Testis (tissue), 3 donors: Measurements from ENCODE around the gene ARFGAP3. TPM values are rescaled to one million over a fixed set of nuclear protein-coding genes. Genes with fewer than 3 reads are reported as not detected.

Source experiments
- DNase-seq: peaks from one replicate; pipeline ENCODE4 v3.0.0-alpha.2; 2019
- H3K27ac ChIP-seq, 2 donors: fragments of 200-600 bp; sonication (generic); one replicate each; pipeline ENCODE4 v1.5.1; 2019
- H3K27me3 ChIP-seq: fragments of 200-600 bp; sonication (generic); one replicate; pipeline ENCODE4 v1.5.1; 2019
- H3K36me3 ChIP-seq: fragments of 200-600 bp; sonication (generic); one replicate; pipeline ENCODE4 v1.5.1; 2017; ENCODE audit warnings: low read depth; ENCODE audit errors: missing control alignments
- H3K4me1 ChIP-seq: fragments of 200-600 bp; sonication (generic); one replicate; pipeline ENCODE4 v1.5.1; 2019
- H3K4me3 ChIP-seq, 2 donors: fragments of 200-600 bp; sonication (generic); one replicate each; pipeline ENCODE4 v1.5.1; 2017 to 2019
- H3K9me3 ChIP-seq: fragments of 200-600 bp; sonication (generic); one replicate; pipeline ENCODE4 v1.5.1; 2017
- POLR2A ChIP-seq: fragments of 450-650 bp; IDR thresholded peaks from one replicate; pipeline ENCODE4 v1.6.1; 2017; ENCODE audit warnings: antibody characterized with exemption, mild to moderate bottlenecking, moderate library complexity
- WGBS, 2 donors: methylation state at CpG; one replicate each; pipeline ENCODE4 v1.1.5; 2018; 5-methylcytosine and 5-hydroxymethylcytosine counted together
- intact Hi-C: fragments of 100-400 bp; cut with DNase I; formaldehyde crosslinking; loops from one replicate; pipeline ENCODE4 v1.15.1; 2023; ENCODE audit warnings: low total_unique reads
- polyA plus RNA-seq: library from polyadenylated mRNA; stranded (reverse); fragments of 350-450 nt; fragmentation: Illumina TruSeq; extraction: RNeasy Lipid Tissue Mini Kit (QIAGEN cat#74804); gene quantifications from one replicate; pipeline ENCODE4 v1.2.3, GENCODE V29; 2014; ENCODE audit warnings: low read depth, low replicate concordance; ENCODE audit not compliant: insufficient read depth
- total RNA-seq, 2 donors: library from RNA; depleted of rRNA; stranded (reverse); fragments of >200 nt; gene quantifications; one replicate each; pipeline ENCODE4 v1.2.3, GENCODE V29; 2016
- TF ChIP-seq, protein P1 (sequence below), 3 experiments: fragments of 450-650 bp in 2 of 3; fragments of 200-600 bp in 1 of 3; sonication (generic) in 1 of 3; IDR thresholded peaks; one replicate each; pipeline ENCODE4 v1.5.1; 2016 to 2019; ENCODE audit warnings: antibody characterized with exemption in 3 of 3, mild to moderate bottlenecking in 2 of 3, moderate library complexity in 1 of 3

Gene ARFGAP3
- total and polyA plus RNA-seq, 3 donors from 2014 or later: 50.2 to 82.9 (median 54.1) TPM

DNA sequence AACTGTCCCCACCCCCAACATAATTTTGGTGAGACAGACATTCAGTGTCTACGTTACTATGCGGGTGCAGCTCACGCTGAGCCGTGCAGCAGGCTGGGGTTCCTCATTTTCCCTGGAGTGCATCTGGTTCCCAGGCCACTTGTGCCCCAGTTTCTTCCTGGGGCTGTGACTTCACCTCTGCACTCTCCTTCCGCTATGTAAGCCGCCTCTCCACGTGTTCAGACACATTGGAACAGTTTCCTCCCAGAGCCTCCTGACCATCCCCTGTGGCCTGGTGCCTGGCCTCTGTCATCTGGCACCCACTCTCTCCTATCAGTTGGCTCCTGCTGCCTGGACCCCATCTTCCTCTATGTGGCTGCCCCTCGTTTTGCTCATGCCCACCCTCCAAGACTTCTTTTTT lies 90.2 kb downstream of the ARFGAP3 start:
- no peaks in the 10 kb centered on the region for H3K36me3 ChIP-seq
- no peaks in the 10 kb centered on the region for H3K9me3 ChIP-seq
- H3K27ac ChIP-seq: no peak overlapping the region
- intact Hi-C loops: no loop called here
- H3K4me3 ChIP-seq: no peak overlapping the region
- TF ChIP-seq, protein P1, sequence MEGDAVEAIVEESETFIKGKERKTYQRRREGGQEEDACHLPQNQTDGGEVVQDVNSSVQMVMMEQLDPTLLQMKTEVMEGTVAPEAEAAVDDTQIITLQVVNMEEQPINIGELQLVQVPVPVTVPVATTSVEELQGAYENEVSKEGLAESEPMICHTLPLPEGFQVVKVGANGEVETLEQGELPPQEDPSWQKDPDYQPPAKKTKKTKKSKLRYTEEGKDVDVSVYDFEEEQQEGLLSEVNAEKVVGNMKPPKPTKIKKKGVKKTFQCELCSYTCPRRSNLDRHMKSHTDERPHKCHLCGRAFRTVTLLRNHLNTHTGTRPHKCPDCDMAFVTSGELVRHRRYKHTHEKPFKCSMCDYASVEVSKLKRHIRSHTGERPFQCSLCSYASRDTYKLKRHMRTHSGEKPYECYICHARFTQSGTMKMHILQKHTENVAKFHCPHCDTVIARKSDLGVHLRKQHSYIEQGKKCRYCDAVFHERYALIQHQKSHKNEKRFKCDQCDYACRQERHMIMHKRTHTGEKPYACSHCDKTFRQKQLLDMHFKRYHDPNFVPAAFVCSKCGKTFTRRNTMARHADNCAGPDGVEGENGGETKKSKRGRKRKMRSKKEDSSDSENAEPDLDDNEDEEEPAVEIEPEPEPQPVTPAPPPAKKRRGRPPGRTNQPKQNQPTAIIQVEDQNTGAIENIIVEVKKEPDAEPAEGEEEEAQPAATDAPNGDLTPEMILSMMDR (IDR thresholded peaks at IDR 0.05): no peak
- no peak for TF ChIP-seq POLR2A
- WGBS, 2 donors: 74 to 85% methylated on average over 8 of the region's 8 CpGs
- DNase-seq: no peak
- peaks cover 5% of the 10 kb centered on the region for H3K4me1 ChIP-seq
- no peaks in the 10 kb centered on the region for H3K27me3 ChIP-seq

DNA sequence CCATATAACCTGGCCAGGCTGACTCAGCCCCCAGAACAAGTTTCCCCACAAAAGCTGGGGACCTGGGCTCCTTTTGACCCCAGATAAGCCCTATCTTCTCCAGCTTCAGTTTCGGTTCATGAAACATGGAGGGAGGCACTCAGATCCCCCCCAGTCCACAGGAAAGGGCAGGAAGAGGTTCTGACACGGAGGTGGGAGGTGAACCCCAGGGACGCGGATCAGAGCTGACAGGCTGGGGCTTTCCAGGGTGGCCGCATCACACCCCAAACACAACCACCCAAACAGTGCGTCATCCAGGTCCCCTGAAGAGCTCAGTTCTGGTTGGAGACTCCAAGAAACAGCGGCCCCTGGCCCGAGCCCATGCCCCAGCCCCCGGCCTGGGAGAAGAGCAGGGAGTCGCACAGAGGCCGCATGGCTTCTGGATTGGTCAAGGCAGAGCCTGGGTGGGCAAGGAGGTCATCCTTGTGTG lies 92.1 kb downstream of the ARFGAP3 start:
- H3K4me3 ChIP-seq: no peak overlapping the region
- TF ChIP-seq, protein P1 (IDR thresholded peaks at IDR 0.05): no peak
- TF ChIP-seq POLR2A: no peak
- intact Hi-C loops: no loop called here
- H3K9me3 ChIP-seq: no peaks in the 10 kb centered on the region
- no peak for DNase-seq
- peaks cover 5% of the 10 kb centered on the region for H3K4me1 ChIP-seq
- WGBS, 2 donors: 85 to 89% methylated on average over 5 to 11 of the region's 11 CpGs
- H3K27me3 ChIP-seq: no peaks in the 10 kb centered on the region
- no peak overlapping the region for H3K27ac ChIP-seq
- H3K36me3 ChIP-seq: no peaks in the 10 kb centered on the region

- 88 to 89% methylated on average over 12 to 13 of the region's 13 CpGs for WGBS, 2 donors
- no peaks in the 10 kb centered on the region for H3K27me3 ChIP-seq
- H3K4me1 ChIP-seq: no peaks in the 10 kb centered on the region
- intact Hi-C loops: no loop called here
- no peak for DNase-seq
- H3K4me3 ChIP-seq: no peak overlapping the region
- H3K9me3 ChIP-seq: no peaks in the 10 kb centered on the region
- no peak for TF ChIP-seq POLR2A
- TF ChIP-seq, protein P1 (IDR thresholded peaks at IDR 0.05): no peak
- no peak overlapping the region for H3K27ac ChIP-seq
- no peaks in the 10 kb centered on the region for H3K36me3 ChIP-seq
Observed at GRCh38 chr22:42763965-42764480, 93.0 kb downstream of the ARFGAP3 start.

GRCh38 chr22:42760806-42761565 lies 96.1 kb downstream of the ARFGAP3 start:
- Histone ChIP-seq H3K27ac (no peak overlapping the region), H3K36me3 (no peaks in the 10 kb centered on the region), H3K9me3 (no peaks in the 10 kb centered on the region), H3K27me3 (no peaks in the 10 kb centered on the region), H3K4me1 (no peaks in the 10 kb centered on the region), H3K4me3 (no peak overlapping the region)
- TF ChIP-seq POLR2A: no peak
- TF ChIP-seq, protein P1 (IDR thresholded peaks at IDR 0.05): no peak
- no peak for DNase-seq
- WGBS, 2 donors: 87 to 89% methylated on average over 3 to 18 of the region's 18 CpGs
- intact Hi-C loops: no loop called here
